ENCODE data around the gene TBX15.

Gene TBX15

DNA sequence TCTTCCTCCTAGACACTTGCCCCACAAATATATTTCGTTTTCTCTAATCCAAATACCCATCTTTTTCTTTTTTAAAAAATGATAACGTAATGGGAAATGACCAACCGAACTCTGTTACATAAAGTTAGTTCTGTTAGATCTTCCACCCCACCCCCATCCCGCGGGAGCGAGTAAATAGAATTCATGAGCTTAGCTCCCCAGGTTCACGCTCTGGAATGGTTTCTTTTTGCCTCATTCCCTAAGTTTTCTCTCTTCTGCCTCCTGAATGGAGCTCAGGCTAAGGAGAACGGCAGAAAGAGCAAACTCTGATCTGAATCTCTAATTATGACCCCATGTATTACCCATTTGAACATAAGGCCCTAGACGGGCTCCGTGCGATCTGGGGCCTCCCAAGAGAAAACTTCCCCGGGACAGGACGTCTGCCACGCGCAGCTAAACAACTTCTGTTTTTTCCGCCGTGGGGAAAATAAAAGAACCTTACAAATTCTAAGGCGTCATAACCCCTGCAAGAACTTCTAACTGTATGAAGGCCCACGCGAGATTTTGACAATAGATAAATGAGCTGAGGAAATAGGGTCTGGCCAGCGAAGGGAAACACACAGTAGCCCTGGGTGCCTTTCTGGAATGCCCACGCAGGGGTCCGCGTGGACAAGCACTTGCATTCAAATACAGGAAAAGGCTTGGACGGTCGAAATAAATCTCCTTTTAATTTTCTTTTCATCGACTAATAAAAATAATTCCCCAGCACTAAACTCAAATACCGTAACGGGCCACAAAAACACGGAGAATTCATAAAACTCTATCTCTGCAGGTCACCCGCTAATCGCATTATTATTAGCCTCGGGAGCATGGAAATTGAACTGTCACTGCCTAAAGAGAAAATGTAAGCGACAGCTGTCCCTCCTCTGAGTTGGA is 2.2 kb downstream of the TBX15 start:
- no peak for DNase-seq (ENCODE audit: extremely low read depth, low read depth)
- H3K4me3 ChIP-seq (replicated peaks; ENCODE audit: low read depth, low read length), result peak overlapping the region; percentile 48; the same call in 1 of the 2 replicates
- TF ChIP-seq, protein P1, sequence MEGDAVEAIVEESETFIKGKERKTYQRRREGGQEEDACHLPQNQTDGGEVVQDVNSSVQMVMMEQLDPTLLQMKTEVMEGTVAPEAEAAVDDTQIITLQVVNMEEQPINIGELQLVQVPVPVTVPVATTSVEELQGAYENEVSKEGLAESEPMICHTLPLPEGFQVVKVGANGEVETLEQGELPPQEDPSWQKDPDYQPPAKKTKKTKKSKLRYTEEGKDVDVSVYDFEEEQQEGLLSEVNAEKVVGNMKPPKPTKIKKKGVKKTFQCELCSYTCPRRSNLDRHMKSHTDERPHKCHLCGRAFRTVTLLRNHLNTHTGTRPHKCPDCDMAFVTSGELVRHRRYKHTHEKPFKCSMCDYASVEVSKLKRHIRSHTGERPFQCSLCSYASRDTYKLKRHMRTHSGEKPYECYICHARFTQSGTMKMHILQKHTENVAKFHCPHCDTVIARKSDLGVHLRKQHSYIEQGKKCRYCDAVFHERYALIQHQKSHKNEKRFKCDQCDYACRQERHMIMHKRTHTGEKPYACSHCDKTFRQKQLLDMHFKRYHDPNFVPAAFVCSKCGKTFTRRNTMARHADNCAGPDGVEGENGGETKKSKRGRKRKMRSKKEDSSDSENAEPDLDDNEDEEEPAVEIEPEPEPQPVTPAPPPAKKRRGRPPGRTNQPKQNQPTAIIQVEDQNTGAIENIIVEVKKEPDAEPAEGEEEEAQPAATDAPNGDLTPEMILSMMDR (IDR thresholded peaks at IDR 0.05; ENCODE audit: low read depth, low read length, missing control alignments), result no peak

DNA sequence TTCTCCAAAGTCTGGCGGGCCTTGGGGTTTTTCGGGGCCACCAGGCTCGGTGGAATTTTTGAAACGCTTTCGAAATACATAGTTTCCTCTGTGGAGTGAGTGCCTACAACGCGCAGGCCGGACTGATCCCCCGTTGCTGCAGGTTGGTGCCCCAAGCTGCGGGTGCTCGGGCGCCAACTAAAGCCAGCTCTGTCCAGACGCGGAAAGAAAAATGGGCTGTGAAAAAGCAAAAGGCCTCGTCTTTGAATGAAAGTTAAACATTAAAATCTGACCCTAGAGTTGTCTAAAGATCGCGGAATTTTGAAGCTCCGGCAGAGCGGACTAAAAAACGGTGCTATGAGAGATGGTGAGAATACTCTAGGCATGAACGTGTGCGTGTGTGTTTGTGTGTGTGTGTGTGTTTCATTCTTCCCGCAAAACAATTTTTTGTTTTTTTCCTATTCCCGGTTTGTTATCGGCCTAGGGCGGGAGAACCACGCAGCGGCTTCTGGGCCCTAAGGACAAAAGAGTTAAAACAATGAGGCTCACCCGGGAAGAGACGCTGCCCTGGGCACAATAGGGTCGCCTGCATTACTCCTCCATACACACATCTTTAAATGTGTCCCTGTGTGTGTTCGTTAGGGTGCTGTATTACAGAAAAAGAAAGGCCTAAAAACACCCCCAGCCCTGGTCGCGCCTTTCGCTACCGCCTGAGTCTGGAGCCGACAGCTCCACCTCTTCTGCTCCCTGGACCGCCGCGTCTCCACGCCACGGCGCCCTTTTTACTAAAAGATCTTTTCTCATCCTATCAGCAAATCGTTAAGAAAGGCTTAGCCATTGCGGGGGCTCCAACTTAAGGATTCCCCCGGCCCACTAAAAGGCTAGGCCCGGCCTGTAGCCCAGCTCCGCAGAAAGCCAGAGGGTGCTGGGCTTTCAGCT is 3.2 kb downstream of the TBX15 start:
- TF ChIP-seq, protein P1 (IDR thresholded peaks at IDR 0.05; ENCODE audit: low read depth, low read length, missing control alignments), result no peak
- DNase-seq (ENCODE audit: extremely low read depth, low read depth), result no peak
- H3K4me3 ChIP-seq (replicated peaks; ENCODE audit: low read depth, low read length), result no peak overlapping the region

DNA sequence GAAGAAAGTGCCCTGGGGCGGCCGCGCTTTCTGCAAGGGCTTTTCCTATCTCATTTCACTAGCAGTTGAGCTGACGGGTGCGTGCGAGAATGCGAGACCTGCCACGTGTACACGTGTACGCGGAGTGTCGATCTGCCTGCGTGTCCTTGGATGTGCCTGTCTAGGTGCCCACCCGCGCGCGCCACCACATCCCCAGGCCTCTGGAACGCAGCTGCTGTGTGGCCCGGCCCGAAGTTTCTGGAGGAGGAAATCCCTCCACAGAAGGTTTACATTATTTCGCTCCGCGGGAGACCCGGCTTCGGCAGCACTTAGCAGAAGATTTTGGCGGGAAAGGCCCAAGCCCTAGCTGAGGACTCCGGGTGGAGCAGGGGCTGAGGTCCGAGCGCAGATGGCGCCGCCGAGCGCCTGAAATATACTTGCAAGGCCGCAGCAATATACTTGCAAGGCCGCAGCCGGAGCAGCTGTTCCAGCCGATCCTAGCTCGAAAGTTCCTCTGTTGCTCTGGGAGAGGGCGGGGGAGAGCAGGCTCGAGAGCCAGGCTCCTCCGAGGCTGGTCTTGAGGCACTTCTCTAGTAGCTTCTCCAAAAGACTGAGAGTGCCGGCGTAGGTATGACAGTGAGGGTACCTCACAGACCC is 3.9 kb downstream of the TBX15 start:
- H3K4me3 ChIP-seq (replicated peaks; ENCODE audit: low read depth, low read length), result no peak overlapping the region
- no peak for DNase-seq (ENCODE audit: extremely low read depth, low read depth)
- TF ChIP-seq, protein P1 (IDR thresholded peaks at IDR 0.05; ENCODE audit: low read depth, low read length, missing control alignments), result no peak

DNA sequence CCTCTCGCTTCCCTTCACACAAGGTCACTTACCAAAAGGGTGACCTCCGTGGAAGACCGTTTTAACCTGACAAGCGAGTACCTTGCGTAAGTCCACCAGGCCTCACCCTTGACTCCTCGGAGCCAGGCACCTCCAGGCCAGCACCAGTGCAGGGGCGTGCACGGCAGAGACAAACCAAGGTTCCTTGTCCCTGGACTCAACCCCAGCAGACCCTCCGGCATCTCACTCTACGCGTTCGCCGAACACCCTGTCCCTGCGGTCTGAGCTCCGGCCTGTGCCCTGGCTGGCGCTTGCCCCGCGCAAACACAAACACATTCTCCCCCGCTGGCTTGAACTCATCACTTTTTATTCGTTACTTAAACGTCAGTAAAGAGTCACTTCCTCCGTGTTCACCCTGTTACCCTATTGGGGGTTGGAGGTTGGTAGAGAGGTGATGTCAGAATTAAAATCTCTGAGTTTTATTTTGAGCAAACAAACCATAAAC is 4.5 kb downstream of the TBX15 start:
- no peak for DNase-seq (ENCODE audit: extremely low read depth, low read depth)
- TF ChIP-seq, protein P1 (IDR thresholded peaks at IDR 0.05; ENCODE audit: low read depth, low read length, missing control alignments), result no peak
- H3K4me3 ChIP-seq (replicated peaks; ENCODE audit: low read depth, low read length), result no peak overlapping the region

DNA sequence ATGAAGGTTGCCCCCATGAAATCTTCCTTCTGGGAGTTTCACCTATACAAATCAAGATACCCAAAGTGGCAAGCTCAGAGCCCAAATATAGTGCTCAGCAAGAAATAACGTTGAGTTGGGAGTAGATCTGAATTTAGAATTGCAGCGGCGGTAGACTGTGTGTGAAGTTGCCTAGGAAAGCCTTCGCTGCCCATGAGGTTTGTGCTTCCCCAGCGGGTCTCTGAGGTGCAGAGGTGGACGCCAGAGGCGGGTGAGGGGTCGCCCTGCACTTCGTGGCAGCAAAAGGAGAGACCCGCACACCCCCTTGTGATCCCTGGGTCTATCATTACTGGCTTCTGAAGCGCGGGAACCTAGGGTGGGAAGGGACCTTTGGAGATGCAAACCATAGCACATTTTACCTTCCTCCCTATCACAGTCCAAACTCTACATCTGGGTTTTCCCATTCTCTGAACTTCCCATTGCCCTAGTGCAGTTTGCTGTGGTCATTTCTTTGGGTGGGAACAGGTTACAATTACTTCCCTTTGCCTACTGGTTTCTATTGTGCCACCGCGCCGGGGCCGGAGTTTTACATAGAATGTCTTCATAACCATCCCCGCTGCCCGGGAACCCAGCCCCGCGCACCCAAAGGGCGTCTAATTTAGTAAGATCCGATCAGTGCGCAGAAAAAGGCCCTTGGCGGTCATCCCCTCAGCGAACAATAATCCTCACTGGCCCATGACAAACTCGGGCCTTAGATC is 5.2 kb downstream of the TBX15 start:
- DNase-seq (ENCODE audit: extremely low read depth, low read depth), result no peak
- TF ChIP-seq, protein P1 (IDR thresholded peaks at IDR 0.05; ENCODE audit: low read depth, low read length, missing control alignments), result no peak
- H3K4me3 ChIP-seq (replicated peaks; ENCODE audit: low read depth, low read length), result no peak overlapping the region

DNA sequence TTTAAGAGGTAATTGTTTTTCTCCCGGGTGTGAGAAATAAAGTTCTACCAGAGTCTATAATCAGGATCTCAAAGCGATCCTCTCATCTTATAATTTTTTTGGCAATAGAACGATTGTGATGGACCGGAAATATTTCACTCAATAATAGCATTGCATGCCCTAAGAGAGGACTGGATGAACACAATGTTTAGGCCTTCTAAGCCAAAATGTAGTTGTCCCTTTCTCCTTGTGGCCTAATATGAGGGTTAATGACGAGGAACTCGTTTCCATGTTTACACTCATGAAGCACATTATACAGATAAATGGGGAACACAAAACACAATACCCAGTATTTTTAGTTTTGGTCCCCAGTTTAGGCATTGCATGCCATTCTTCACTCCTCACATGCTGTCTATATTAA is 5.9 kb downstream of the TBX15 start:
- no peak overlapping the region for H3K4me3 ChIP-seq (replicated peaks; ENCODE audit: low read depth, low read length)
- DNase-seq (ENCODE audit: extremely low read depth, low read depth), result no peak
- TF ChIP-seq, protein P1 (IDR thresholded peaks at IDR 0.05; ENCODE audit: low read depth, low read length, missing control alignments), result no peak

Data from HFF-Myc (cell line).